GM21515 (cell line): Measurements from ENCODE around the gene MLC1.

Source experiments
- ATAC-seq: cut with Tn5 transposase; IDR thresholded peaks from one replicate; pipeline ENCODE4 v1.9.1; 2021; ENCODE audit not compliant: unreplicated experiment

Gene MLC1

GRCh38 chr22:50058906-50059880 is 26.0 kb downstream of the MLC1 start:
- no peak for ATAC-seq

GRCh38 chr22:50058061-50058905 is 26.9 kb downstream of the MLC1 start, which contains the start of gene TTLL8:
TTLL8 (minus strand) TSS chr22:50058298.
- ATAC-seq: no peak

GRCh38 chr22:50057278-50058060 is 27.8 kb downstream of the MLC1 start:
- no peak for ATAC-seq

- ATAC-seq: no peak
Observed at GRCh38 chr22:50056214-50056972, 28.8 kb downstream of the MLC1 start.

GRCh38 chr22:50053861-50054260 is 31.4 kb downstream of the MLC1 start:
- ATAC-seq: no peak

- ATAC-seq: no peak
Observed at GRCh38 chr22:50051930-50052329, 33.3 kb downstream of the MLC1 start.

- no peak for ATAC-seq
Observed at GRCh38 chr22:50049299-50050195, 35.7 kb downstream of the MLC1 start.

- no peak for ATAC-seq
Observed at GRCh38 chr22:50048836-50049235, 36.4 kb downstream of the MLC1 start.

GRCh38 chr22:50048061-50048765 is 37.0 kb downstream of the MLC1 start:
- no peak for ATAC-seq

- ATAC-seq: no peak
Observed at GRCh38 chr22:50047346-50047745, 37.9 kb downstream of the MLC1 start.

- no peak for ATAC-seq
Observed at GRCh38 chr22:50046481-50047245, 38.6 kb downstream of the MLC1 start.

GRCh38 chr22:50046019-50046415 is 39.2 kb downstream of the MLC1 start:
- no peak for ATAC-seq

GRCh38 chr22:50045211-50046018 is 39.8 kb downstream of the MLC1 start:
- ATAC-seq: no peak

GRCh38 chr22:50044485-50045118 is 40.6 kb downstream of the MLC1 start:
- ATAC-seq: no peak

- ATAC-seq: no peak
Observed at GRCh38 chr22:50041361-50042065, 43.7 kb downstream of the MLC1 start.

- no peak for ATAC-seq
Observed at GRCh38 chr22:50040717-50041116, 44.5 kb downstream of the MLC1 start.
